K562 (cell line): ENCODE data around the gene ZNF845. TPM values are rescaled to one million over a fixed set of nuclear protein-coding genes. Genes with fewer than 3 reads are reported as not detected.

ENCODE experiments used
- ATF7 ChIP-seq: fragments of 450-650 bp; IDR thresholded peaks from 2 replicates; pipeline ENCODE4 v1.7.1; 2014; ENCODE audit warnings: mild to moderate bottlenecking, moderate library complexity
- EHMT2 ChIP-seq: fragments of 450-650 bp; IDR thresholded peaks from 2 replicates; pipeline ENCODE4 v1.6.1; 2018; ENCODE audit warnings: antibody characterized with exemption
- ELF1 ChIP-seq: fragments of 200-800 bp; sonication (Bioruptor generic); IDR thresholded peaks from 2 replicates; pipeline ENCODE4 v1.6.1; 2016; ENCODE audit warnings: missing genetic modification characterization, missing compliant biosample characterization
- L3MBTL2 ChIP-seq: fragments of 450-650 bp; IDR thresholded peaks from 2 replicates; pipeline ENCODE4 v1.6.1; 2016; ENCODE audit warnings: mild to moderate bottlenecking, moderate library complexity
- MYC ChIP-seq, 2 experiments: fragments of 250-450 bp in 1 of 2; sonication (Bioruptor Pico) in 1 of 2; IDR thresholded peaks; 2 replicates each; pipeline versions ENCODE4 v1.5.1 to v1.6.1; 2012 to 2021; ENCODE audit warnings: low read depth in 2 of 2, borderline replicate concordance in 1 of 2, improper control_type of control experiment in 1 of 2, low read length in 1 of 2, mild to moderate bottlenecking in 1 of 2, moderate library complexity in 1 of 2
- NR4A1 ChIP-seq, 2 experiments: fragments of 250-450 bp in 1 of 2; fragments of 450-650 bp in 1 of 2; sonication (Bioruptor Pico) in 1 of 2; IDR thresholded peaks; 2 replicates each; pipeline versions ENCODE4 v1.4.0 to v1.6.1; 2016 to 2020; ENCODE audit warnings: mild to moderate bottlenecking in 2 of 2, missing compliant biosample characterization in 1 of 2, missing genetic modification characterization in 1 of 2, moderate library complexity in 1 of 2
- PHF20 ChIP-seq: fragments of 450-650 bp; IDR thresholded peaks from 2 replicates; pipeline ENCODE4 v1.6.1; 2018; ENCODE audit not compliant: partially characterized antibody
- SAP30 ChIP-seq: fragments of 200-600 bp; sonication (generic); IDR thresholded peaks from 2 replicates; pipeline ENCODE4 v1.6.1; 2012; ENCODE audit warnings: borderline replicate concordance, low read depth, mild to moderate bottlenecking, moderate library complexity, low read length, control low read depth, inconsistent platforms; ENCODE audit not compliant: insufficient read depth, poor library complexity, severe bottlenecking
- SP1 ChIP-seq: sonication (generic); formaldehyde crosslinking; IDR thresholded peaks from 2 replicates; pipeline ENCODE4 v1.8.1; 2022; ENCODE audit warnings: mild to moderate bottlenecking, missing genetic modification reagents
- TCF7L2 ChIP-seq: fragments of 150-350 bp; IDR thresholded peaks from 2 replicates; pipeline ENCODE4 v1.6.1; 2016; ENCODE audit warnings: low read depth, mild to moderate bottlenecking, low read length, moderate library complexity
- ZNF354B ChIP-seq: fragments of 250-450 bp; sonication (Bioruptor Pico); IDR thresholded peaks from 2 replicates; pipeline ENCODE4 v1.4.0; 2020
- polyA plus RNA-seq, 8 experiments: library from polyadenylated mRNA; depleted of rRNA in 4 of 8; stranded (reverse) in 5 of 8; unstranded in 3 of 8; fragments of >200 nt; fragmentation: Nextera tagmentation in 2 of 8; fragmentation: Illumina TruSeq in 1 of 8; extraction: Ambion mirVana in 2 of 8; extraction: Trizol in 1 of 8; gene quantifications; 2 replicates each; pipeline versions ENCODE4 v1.2.1 to v1.2.3, GENCODE V29; 2011 to 2014; ENCODE audit warnings: inconsistent platforms in 1 of 8, missing spikeins in 1 of 8
- total RNA-seq, 7 experiments: library from RNA; depleted of rRNA in 6 of 7; stranded (reverse); fragments of >200 nt in 6 of 7; fragmentation: Illumina TruSeq in 2 of 7; extraction: Trizol in 2 of 7; gene quantifications; 2 replicates each; pipeline versions ENCODE4 v1.2.1 to v1.2.3, GENCODE V29; 2011 to 2021; ENCODE audit warnings: low replicate concordance in 1 of 7
- TF ChIP-seq, protein P1 (sequence below), 2 experiments: fragments of 150-350 bp in 1 of 2; IDR thresholded peaks; 2 replicates each; pipeline ENCODE4 v1.6.1; 2012 to 2016; ENCODE audit warnings: low read depth in 2 of 2, low read length in 2 of 2, mild to moderate bottlenecking in 1 of 2, moderate library complexity in 1 of 2
- TF ChIP-seq, protein P2 (sequence below): fragments of 250-450 bp; sonication (Bioruptor Pico); IDR thresholded peaks from 2 replicates; pipeline ENCODE4 v1.8.0; 2021; ENCODE audit warnings: moderate library complexity, mild to moderate bottlenecking, inconsistent platforms
- TF ChIP-seq, protein P3 (sequence below), 2 experiments: fragments of 450-650 bp; IDR thresholded peaks; 2 replicates each; pipeline ENCODE4 v1.6.1; 2016
- TF ChIP-seq, protein P4 (sequence below): fragments of 450-650 bp; formaldehyde crosslinking; IDR thresholded peaks from 2 replicates; pipeline ENCODE4 v1.4.0; 2020; ENCODE audit warnings: mild to moderate bottlenecking, moderate library complexity

The ZNF845 gene
- total and polyA plus RNA-seq, 9 of the 15 experiments (the other 6 are each of a cell fraction or from before 2014, with no cell fraction given) = 1.9 to 13.2 (median 6.4) TPM

DNA sequence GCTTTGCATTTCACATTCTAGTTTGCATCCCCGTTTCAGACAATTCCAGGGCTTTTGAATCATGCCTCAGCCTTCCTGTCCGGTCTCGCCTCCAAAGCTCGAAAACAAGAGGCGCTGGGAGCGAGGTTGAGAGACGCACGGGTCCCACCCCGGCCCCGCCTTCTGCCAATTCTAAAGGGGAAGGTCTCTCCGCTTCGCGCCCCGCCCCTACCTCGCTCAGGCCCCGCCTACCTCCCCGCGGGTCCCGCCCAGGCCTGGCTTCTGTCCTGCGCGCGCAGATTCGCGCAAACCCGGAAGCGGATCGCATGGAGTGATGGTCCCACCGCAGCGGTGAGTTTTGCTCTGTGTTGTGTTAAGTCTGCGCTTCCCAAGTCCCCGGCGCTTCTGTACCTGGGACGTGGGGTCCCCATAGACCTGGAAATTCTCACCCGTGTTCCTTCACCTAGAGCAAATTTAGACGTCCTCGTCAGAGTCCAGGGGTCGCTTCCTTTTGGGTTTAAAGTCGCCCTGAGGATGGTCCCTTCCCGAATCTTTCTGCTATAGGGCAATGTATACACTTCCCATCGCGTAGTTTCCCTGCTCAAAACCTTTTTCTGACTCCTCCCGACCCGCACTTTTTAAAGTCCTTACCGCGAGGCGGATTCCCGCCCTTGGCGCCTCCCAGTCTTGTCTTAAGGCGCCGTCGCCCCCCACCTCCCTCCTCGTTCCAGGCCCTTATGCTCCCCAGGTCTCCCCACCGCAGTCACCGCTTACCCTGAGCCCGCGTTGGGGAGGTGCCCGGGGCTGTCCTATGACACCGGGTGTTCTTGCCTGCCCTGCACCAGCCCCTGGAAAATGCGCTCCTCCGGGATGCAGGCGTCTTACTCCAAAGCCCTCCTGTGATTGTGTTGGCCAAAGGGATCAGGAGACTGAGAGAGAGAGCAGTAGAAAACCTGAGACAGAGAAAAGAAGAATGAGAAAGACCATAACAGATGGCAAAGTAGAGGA lies at the start of gene ZNF845 (continued):
- TF ChIP-seq, protein P1, sequence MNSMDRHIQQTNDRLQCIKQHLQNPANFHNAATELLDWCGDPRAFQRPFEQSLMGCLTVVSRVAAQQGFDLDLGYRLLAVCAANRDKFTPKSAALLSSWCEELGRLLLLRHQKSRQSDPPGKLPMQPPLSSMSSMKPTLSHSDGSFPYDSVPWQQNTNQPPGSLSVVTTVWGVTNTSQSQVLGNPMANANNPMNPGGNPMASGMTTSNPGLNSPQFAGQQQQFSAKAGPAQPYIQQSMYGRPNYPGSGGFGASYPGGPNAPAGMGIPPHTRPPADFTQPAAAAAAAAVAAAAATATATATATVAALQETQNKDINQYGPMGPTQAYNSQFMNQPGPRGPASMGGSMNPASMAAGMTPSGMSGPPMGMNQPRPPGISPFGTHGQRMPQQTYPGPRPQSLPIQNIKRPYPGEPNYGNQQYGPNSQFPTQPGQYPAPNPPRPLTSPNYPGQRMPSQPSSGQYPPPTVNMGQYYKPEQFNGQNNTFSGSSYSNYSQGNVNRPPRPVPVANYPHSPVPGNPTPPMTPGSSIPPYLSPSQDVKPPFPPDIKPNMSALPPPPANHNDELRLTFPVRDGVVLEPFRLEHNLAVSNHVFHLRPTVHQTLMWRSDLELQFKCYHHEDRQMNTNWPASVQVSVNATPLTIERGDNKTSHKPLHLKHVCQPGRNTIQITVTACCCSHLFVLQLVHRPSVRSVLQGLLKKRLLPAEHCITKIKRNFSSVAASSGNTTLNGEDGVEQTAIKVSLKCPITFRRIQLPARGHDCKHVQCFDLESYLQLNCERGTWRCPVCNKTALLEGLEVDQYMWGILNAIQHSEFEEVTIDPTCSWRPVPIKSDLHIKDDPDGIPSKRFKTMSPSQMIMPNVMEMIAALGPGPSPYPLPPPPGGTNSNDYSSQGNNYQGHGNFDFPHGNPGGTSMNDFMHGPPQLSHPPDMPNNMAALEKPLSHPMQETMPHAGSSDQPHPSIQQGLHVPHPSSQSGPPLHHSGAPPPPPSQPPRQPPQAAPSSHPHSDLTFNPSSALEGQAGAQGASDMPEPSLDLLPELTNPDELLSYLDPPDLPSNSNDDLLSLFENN (IDR thresholded peaks at IDR 0.05; ENCODE audit: low read depth in 2 of 2, low read length in 2 of 2) = no peak
- TF ChIP-seq, protein P2, sequence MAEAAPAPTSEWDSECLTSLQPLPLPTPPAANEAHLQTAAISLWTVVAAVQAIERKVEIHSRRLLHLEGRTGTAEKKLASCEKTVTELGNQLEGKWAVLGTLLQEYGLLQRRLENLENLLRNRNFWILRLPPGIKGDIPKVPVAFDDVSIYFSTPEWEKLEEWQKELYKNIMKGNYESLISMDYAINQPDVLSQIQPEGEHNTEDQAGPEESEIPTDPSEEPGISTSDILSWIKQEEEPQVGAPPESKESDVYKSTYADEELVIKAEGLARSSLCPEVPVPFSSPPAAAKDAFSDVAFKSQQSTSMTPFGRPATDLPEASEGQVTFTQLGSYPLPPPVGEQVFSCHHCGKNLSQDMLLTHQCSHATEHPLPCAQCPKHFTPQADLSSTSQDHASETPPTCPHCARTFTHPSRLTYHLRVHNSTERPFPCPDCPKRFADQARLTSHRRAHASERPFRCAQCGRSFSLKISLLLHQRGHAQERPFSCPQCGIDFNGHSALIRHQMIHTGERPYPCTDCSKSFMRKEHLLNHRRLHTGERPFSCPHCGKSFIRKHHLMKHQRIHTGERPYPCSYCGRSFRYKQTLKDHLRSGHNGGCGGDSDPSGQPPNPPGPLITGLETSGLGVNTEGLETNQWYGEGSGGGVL = no peak
- TF ChIP-seq, protein P3, sequence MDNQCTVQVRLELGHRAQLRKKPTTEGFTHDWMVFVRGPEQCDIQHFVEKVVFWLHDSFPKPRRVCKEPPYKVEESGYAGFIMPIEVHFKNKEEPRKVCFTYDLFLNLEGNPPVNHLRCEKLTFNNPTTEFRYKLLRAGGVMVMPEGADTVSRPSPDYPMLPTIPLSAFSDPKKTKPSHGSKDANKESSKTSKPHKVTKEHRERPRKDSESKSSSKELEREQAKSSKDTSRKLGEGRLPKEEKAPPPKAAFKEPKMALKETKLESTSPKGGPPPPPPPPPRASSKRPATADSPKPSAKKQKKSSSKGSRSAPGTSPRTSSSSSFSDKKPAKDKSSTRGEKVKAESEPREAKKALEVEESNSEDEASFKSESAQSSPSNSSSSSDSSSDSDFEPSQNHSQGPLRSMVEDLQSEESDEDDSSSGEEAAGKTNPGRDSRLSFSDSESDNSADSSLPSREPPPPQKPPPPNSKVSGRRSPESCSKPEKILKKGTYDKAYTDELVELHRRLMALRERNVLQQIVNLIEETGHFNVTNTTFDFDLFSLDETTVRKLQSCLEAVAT (IDR thresholded peaks at IDR 0.05) = no peak
- TF ChIP-seq L3MBTL2 (peak; percentile 53), SAP30 (peak; percentile 55), ATF7 (0 out of 2 replicates have a peak, but pooled peaks have one; percentile 19), ELF1 (tag) (peak; percentile 96), TCF7L2 (no peak), EHMT2 (no peak), NR4A1 (CRISPR knock-in tag; IDR thresholded peaks at IDR 0.05) (no peak), NR4A1 (tag; IDR thresholded peaks at IDR 0.05) (no peak), SP1 (CRISPR knock-in tag) (peak; percentile 70), MYC (IDR thresholded peaks at IDR 0.05; ENCODE audit: low read depth, low read length) (0 out of 2 replicates have a peak, but pooled peaks have one; percentile 50), MYC (CRISPR knock-in tag; IDR thresholded peaks at IDR 0.05; ENCODE audit: borderline replicate concordance, low read depth) (no peak), ZNF354B (CRISPR knock-in tag) (no peak), PHF20 (peak; percentile 66)
- TF ChIP-seq, protein P4, sequence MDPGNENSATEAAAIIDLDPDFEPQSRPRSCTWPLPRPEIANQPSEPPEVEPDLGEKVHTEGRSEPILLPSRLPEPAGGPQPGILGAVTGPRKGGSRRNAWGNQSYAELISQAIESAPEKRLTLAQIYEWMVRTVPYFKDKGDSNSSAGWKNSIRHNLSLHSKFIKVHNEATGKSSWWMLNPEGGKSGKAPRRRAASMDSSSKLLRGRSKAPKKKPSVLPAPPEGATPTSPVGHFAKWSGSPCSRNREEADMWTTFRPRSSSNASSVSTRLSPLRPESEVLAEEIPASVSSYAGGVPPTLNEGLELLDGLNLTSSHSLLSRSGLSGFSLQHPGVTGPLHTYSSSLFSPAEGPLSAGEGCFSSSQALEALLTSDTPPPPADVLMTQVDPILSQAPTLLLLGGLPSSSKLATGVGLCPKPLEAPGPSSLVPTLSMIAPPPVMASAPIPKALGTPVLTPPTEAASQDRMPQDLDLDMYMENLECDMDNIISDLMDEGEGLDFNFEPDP (CRISPR knock-in tag) = no peak
